Measurements from ENCODE around the gene COL6A1.

COL6A1 gene

DNA sequence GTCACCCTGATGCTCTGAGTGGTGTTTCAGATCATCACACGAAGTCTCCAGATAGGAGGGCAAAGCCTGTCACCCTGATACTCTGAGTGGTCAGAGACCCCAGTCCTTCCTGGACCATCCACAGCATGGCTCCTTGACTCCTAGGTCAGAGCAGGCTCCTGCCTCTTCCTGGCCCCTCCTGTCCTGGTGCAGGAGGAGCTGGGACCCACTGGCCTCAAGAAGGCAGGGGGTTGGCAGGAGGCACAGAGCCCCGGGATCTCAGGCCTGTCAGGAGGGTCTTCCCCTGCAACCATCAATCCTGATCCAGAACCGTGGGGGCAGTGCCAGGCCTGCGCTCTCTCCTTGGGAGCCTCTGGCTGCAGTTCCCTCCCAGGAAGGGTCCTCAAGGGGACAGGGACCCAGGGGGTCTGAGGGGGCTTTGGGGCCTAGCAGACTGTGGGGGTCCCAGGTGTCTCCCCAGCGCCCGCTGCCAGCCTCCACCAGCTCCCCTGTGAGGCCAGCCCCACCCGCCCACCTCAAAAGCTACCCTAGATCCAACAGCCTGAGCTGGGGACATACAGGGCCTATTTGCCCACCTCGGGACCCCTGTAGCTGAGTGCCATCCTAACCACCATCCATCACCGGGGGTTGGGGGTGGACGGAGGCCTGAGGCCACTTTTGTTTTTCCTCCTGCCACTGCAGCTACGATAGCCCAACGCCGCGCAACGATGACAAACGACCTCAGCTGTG lies 27.5 kb downstream of the COL6A1 start:
- no peak for DNase-seq

DNA sequence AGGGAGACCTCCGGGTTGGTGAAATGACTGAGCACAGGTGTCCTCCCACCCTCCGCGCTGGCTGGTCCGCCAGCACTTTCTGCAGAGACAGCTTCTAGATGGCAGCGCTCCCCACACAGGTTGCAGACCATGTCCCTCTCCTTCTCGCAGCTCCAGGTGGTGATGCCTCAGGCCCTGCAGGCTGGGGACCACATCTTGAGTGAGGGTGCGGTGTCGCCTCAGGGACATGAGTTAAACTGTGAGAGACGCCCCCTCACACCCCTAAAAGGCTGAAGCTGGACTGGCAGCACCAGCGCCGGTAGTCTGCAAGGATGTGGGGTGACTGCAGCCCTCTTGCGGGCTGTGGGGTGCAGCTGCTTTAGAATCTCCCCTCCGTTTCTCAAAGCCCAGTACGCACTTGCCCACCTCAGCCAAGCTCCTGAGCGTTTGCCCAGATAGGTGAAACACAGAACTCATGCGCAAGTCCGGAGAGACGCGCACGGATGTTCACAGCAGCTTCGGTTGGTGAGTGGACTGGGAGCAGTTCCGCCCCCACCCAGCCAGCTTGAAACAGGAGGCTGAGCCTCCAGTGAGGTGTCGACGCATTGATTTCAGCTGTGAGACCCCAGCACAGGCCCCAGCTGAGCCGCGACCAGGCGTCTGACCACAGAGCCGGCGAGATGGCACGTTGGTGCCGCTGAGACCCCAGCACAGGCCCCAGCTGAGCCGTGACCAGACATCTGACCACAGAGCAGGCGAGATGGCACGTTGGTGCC lies 28.6 kb downstream of the COL6A1 start:
- no peak for DNase-seq
- no peaks in the 10 kb centered on the region for H3K4me1 ChIP-seq (ENCODE audit: control insufficient read depth, insufficient read depth, low read length, poor library complexity, severe bottlenecking)
- H3K36me3 ChIP-seq (ENCODE audit: control insufficient read depth, insufficient read depth, low read length), result no peaks in the 10 kb centered on the region
- H3K27me3 ChIP-seq (replicated peaks; ENCODE audit: control insufficient read depth, insufficient read depth, low read length, poor library complexity, severe bottlenecking), result no peaks in the 10 kb centered on the region
- H3K4me3 ChIP-seq (ENCODE audit: insufficient read depth, low read depth, low read length, poor library complexity, severe bottlenecking), result no peak overlapping the region
- no peak overlapping the region for H3K27ac ChIP-seq (ENCODE audit: insufficient read depth, low read length, poor library complexity, severe bottlenecking)
- H3K9me3 ChIP-seq (ENCODE audit: control insufficient read depth, low read length), result no peaks in the 10 kb centered on the region

More for the DNA sequence above, 27.5 kb downstream of the COL6A1 start:
- Histone ChIP-seq H3K27ac (ENCODE audit: insufficient read depth, low read length, poor library complexity, severe bottlenecking) (no peak overlapping the region), H3K36me3 (ENCODE audit: control insufficient read depth, insufficient read depth, low read length) (no peaks in the 10 kb centered on the region), H3K9me3 (ENCODE audit: control insufficient read depth, low read length) (no peaks in the 10 kb centered on the region), H3K4me3 (ENCODE audit: insufficient read depth, low read depth, low read length, poor library complexity, severe bottlenecking) (no peak overlapping the region), H3K4me1 (ENCODE audit: control insufficient read depth, insufficient read depth, low read length, poor library complexity, severe bottlenecking) (no peaks in the 10 kb centered on the region), H3K27me3 (replicated peaks; ENCODE audit: control insufficient read depth, insufficient read depth, low read length, poor library complexity, severe bottlenecking) (no peaks in the 10 kb centered on the region)

DNA sequence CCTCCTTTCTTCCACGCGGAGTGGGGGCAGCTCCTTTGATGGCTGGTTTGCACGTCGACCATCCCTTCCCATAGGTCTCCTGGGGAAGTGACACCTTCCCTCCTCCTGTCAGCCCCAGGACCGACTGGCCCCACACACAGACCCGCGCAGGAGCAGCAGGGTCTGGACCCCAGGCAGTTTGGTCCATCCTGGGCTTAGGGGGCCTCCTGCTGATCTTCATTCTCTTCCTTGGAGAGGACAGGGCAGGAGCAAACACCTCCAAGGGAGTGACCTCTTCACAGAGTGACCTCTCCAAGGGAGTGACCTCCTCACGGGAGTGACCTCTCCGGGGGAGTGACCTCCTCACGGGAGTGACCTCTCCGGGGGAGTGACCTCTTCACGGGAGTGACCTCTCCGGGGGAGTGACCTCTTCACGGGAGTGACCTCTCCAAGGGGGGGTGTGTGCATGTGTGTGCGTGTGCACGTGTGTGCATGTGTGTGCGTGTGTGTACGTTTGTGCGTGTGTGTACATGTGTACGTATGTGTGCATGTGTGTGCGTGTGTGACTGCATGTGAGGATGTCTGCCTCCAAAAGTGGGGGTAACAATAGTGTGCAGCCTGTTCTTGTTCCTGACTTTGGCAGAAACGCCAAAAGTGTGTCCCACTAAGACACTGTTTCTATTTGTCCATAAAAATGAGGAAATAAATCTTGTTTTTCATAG lies 29.8 kb downstream of the COL6A1 start:
- Histone ChIP-seq H3K9me3 (ENCODE audit: control insufficient read depth, low read length) (no peaks in the 10 kb centered on the region), H3K4me3 (ENCODE audit: insufficient read depth, low read depth, low read length, poor library complexity, severe bottlenecking) (no peak overlapping the region), H3K27me3 (replicated peaks; ENCODE audit: control insufficient read depth, insufficient read depth, low read length, poor library complexity, severe bottlenecking) (no peaks in the 10 kb centered on the region), H3K27ac (ENCODE audit: insufficient read depth, low read length, poor library complexity, severe bottlenecking) (no peak overlapping the region), H3K36me3 (ENCODE audit: control insufficient read depth, insufficient read depth, low read length) (no peaks in the 10 kb centered on the region), H3K4me1 (ENCODE audit: control insufficient read depth, insufficient read depth, low read length, poor library complexity, severe bottlenecking) (no peaks in the 10 kb centered on the region)
- DNase-seq, result no peak

DNA sequence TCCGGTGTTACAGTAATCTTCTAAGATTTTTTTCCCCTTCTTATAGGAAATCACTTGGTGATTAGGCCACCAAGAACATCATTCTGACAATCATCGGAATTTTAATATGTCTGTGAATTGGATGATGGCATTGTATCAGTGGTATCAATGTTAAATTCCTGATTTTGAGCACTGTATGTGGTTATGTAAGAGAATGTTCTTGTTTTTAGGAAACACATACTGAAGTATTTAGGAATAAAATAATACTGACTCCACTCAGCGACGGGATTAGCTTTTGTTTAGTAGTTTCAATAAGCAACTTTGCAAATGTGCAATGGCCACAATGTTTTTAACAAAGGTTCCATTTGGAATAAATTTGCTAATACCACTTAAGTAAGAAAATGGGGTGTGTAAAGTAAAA lies 30.6 kb downstream of the COL6A1 start:
- no peaks in the 10 kb centered on the region for H3K9me3 ChIP-seq (ENCODE audit: control insufficient read depth, low read length)
- H3K27me3 ChIP-seq (replicated peaks; ENCODE audit: control insufficient read depth, insufficient read depth, low read length, poor library complexity, severe bottlenecking), result no peaks in the 10 kb centered on the region
- no peak for DNase-seq
- H3K36me3 ChIP-seq (ENCODE audit: control insufficient read depth, insufficient read depth, low read length), result no peaks in the 10 kb centered on the region
- H3K4me1 ChIP-seq (ENCODE audit: control insufficient read depth, insufficient read depth, low read length, poor library complexity, severe bottlenecking), result no peaks in the 10 kb centered on the region
- H3K4me3 ChIP-seq (ENCODE audit: insufficient read depth, low read depth, low read length, poor library complexity, severe bottlenecking), result no peak overlapping the region
- H3K27ac ChIP-seq (ENCODE audit: insufficient read depth, low read length, poor library complexity, severe bottlenecking), result no peak overlapping the region

DNA sequence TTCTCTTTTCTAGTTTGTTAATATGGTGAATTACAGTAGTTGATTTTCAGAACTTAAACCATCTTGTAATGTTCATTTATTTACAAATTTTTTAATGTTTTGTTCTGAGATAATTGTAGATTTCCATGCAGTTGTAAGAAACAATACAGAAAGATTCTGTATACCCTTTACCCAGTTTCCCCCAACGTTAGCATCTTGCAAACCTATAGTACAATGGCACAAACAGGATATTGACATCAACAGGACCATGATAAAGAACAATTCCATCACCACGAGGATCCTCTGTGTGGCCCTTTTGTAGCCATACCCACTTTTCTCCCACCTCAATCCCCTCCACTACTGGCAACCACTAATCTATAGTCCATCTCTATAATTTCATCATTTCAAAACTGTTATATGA lies 33.3 kb downstream of the COL6A1 start:
- Histone ChIP-seq H3K27me3 (replicated peaks; ENCODE audit: control insufficient read depth, insufficient read depth, low read length, poor library complexity, severe bottlenecking) (no peaks in the 10 kb centered on the region), H3K4me3 (ENCODE audit: insufficient read depth, low read depth, low read length, poor library complexity, severe bottlenecking) (no peak overlapping the region), H3K9me3 (ENCODE audit: control insufficient read depth, low read length) (no peaks in the 10 kb centered on the region), H3K36me3 (ENCODE audit: control insufficient read depth, insufficient read depth, low read length) (no peaks in the 10 kb centered on the region), H3K27ac (ENCODE audit: insufficient read depth, low read length, poor library complexity, severe bottlenecking) (no peak overlapping the region), H3K4me1 (ENCODE audit: control insufficient read depth, insufficient read depth, low read length, poor library complexity, severe bottlenecking) (no peaks in the 10 kb centered on the region)
- DNase-seq, result no peak

DNA sequence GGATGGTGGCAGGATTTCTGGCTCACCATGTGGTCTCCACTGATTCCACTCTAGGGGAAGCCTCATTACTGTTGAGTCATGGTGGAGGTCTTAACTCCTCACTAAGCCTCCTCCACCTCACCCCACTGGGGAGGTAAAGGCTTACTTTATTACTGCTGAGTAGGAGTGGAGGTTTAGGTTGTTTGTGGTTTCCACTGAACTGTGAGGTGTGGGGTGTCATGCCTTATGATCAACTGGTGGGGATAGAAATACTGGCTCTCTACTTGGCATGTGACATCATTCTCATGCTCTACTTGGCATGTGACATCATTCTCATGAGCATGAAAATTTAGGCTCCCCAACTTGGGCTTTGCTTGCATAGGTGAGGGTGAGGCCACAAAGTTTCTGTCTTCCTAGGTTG lies 35.6 kb downstream of the COL6A1 start:
- H3K27me3 ChIP-seq (replicated peaks; ENCODE audit: control insufficient read depth, insufficient read depth, low read length, poor library complexity, severe bottlenecking), result no peaks in the 10 kb centered on the region
- DNase-seq, result no peak
- no peak overlapping the region for H3K27ac ChIP-seq (ENCODE audit: insufficient read depth, low read length, poor library complexity, severe bottlenecking)
- no peaks in the 10 kb centered on the region for H3K9me3 ChIP-seq (ENCODE audit: control insufficient read depth, low read length)
- no peaks in the 10 kb centered on the region for H3K4me1 ChIP-seq (ENCODE audit: control insufficient read depth, insufficient read depth, low read length, poor library complexity, severe bottlenecking)
- no peak overlapping the region for H3K4me3 ChIP-seq (ENCODE audit: insufficient read depth, low read depth, low read length, poor library complexity, severe bottlenecking)
- no peaks in the 10 kb centered on the region for H3K36me3 ChIP-seq (ENCODE audit: control insufficient read depth, insufficient read depth, low read length)

DNA sequence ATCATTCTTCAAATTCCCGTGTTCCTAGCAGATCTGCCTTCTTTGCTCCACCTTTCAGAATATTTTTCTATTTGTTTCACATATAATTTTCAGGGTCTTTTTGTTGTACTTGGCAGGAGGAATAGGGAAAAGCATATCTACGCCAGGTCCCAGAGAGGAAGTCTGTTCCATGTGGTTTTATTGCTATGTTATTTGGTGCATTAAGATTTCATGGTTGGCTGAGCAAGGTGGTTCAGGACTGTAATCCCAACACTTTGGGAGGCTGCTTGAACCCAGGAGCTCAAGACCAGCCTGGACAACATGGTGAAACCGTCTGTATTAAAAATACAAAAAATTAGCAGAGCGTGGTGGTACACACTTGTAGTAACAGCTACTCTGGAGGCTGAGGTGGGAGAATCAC lies 36.1 kb downstream of the COL6A1 start:
- DNase-seq, result no peak
- no peaks in the 10 kb centered on the region for H3K27me3 ChIP-seq (replicated peaks; ENCODE audit: control insufficient read depth, insufficient read depth, low read length, poor library complexity, severe bottlenecking)
- no peak overlapping the region for H3K4me3 ChIP-seq (ENCODE audit: insufficient read depth, low read depth, low read length, poor library complexity, severe bottlenecking)
- H3K9me3 ChIP-seq (ENCODE audit: control insufficient read depth, low read length), result no peaks in the 10 kb centered on the region
- H3K4me1 ChIP-seq (ENCODE audit: control insufficient read depth, insufficient read depth, low read length, poor library complexity, severe bottlenecking), result no peaks in the 10 kb centered on the region
- H3K27ac ChIP-seq (ENCODE audit: insufficient read depth, low read length, poor library complexity, severe bottlenecking), result no peak overlapping the region
- no peaks in the 10 kb centered on the region for H3K36me3 ChIP-seq (ENCODE audit: control insufficient read depth, insufficient read depth, low read length)

DNA sequence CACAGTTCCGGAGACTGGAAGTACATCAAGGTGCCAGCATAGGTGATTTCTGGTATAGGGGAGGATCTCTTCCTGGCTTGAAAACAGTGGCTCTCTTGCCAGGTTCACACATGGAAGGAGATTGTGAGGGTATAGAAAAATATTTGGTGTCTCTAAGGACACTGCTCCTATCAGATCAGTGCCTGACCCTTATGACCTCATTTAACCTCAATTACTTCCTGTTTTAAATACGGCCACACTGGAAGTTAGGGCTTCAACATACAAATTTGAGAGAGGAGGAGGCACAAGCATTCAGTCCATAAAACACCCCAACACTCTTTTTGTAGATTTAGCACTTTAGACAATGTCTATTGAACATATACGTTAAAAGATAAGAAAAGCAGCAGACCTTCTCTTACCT lies 37.0 kb downstream of the COL6A1 start:
- Histone ChIP-seq H3K4me1 (ENCODE audit: control insufficient read depth, insufficient read depth, low read length, poor library complexity, severe bottlenecking) (no peaks in the 10 kb centered on the region), H3K36me3 (ENCODE audit: control insufficient read depth, insufficient read depth, low read length) (no peaks in the 10 kb centered on the region), H3K4me3 (ENCODE audit: insufficient read depth, low read depth, low read length, poor library complexity, severe bottlenecking) (no peak overlapping the region), H3K27me3 (replicated peaks; ENCODE audit: control insufficient read depth, insufficient read depth, low read length, poor library complexity, severe bottlenecking) (no peaks in the 10 kb centered on the region), H3K27ac (ENCODE audit: insufficient read depth, low read length, poor library complexity, severe bottlenecking) (no peak overlapping the region), H3K9me3 (ENCODE audit: control insufficient read depth, low read length) (no peaks in the 10 kb centered on the region)
- DNase-seq, result no peak

DNA sequence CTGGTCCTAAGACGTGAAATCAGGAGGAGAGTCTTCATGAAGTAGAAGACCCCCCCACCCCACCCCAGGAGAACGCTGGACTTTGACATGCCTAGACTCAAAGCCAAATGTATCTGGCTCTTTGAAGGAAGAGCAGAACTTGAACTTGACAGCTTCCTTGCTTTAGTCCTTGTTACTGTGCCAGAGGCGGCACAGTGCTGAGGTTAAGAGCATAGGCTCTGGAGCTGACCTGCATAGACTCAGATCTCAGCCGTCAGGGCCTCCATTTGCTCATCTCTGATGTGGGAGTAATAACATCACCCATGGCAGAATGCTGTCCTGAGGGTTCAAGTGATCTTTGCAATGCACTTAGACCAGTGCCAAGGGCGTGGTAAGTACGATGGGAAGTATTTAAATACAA lies 39.0 kb downstream of the COL6A1 start:
- Histone ChIP-seq H3K36me3 (ENCODE audit: control insufficient read depth, insufficient read depth, low read length) (no peaks in the 10 kb centered on the region), H3K27ac (ENCODE audit: insufficient read depth, low read length, poor library complexity, severe bottlenecking) (no peak overlapping the region), H3K4me1 (ENCODE audit: control insufficient read depth, insufficient read depth, low read length, poor library complexity, severe bottlenecking) (no peaks in the 10 kb centered on the region), H3K27me3 (replicated peaks; ENCODE audit: control insufficient read depth, insufficient read depth, low read length, poor library complexity, severe bottlenecking) (no peaks in the 10 kb centered on the region), H3K9me3 (ENCODE audit: control insufficient read depth, low read length) (no peaks in the 10 kb centered on the region), H3K4me3 (ENCODE audit: insufficient read depth, low read depth, low read length, poor library complexity, severe bottlenecking) (no peak overlapping the region)
- DNase-seq, result no peak

DNA sequence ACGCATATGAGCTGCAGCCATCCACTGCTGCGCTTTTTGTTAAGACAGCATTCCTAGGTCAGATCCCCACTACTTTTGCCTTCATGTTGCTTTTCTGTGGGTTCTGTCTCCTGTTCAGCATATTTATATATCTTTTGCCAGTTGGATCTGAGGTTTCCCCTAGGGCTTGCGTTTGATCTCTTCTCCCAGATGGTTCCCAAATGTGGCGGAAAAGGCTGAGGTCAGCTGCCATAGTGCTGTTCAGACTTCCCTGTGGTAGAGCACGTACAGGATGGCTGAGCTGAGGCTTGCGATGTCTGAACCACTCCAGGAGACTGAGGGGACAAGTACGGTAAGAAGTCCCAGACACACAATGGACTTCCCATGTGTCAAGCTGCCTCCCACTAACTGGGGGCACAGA lies 39.8 kb downstream of the COL6A1 start:
- H3K36me3 ChIP-seq (ENCODE audit: control insufficient read depth, insufficient read depth, low read length), result no peaks in the 10 kb centered on the region
- H3K27ac ChIP-seq (ENCODE audit: insufficient read depth, low read length, poor library complexity, severe bottlenecking), result no peak overlapping the region
- H3K27me3 ChIP-seq (replicated peaks; ENCODE audit: control insufficient read depth, insufficient read depth, low read length, poor library complexity, severe bottlenecking), result no peaks in the 10 kb centered on the region
- no peak for DNase-seq
- H3K4me1 ChIP-seq (ENCODE audit: control insufficient read depth, insufficient read depth, low read length, poor library complexity, severe bottlenecking), result no peaks in the 10 kb centered on the region
- no peaks in the 10 kb centered on the region for H3K9me3 ChIP-seq (ENCODE audit: control insufficient read depth, low read length)
- H3K4me3 ChIP-seq (ENCODE audit: insufficient read depth, low read depth, low read length, poor library complexity, severe bottlenecking), result no peak overlapping the region
